ENCODE data around the gene KRT84. TPM values are rescaled to one million over a fixed set of nuclear protein-coding genes. Genes with fewer than 3 reads are reported as not detected.

KRT84 gene
- total RNA-seq, 4 donors from 2014 or later: not detected

GRCh38 chr12:52355176-52355575, 30.3 kb downstream of the KRT84 start:
- no peak for DNase-seq
- H3K9me3 ChIP-seq: no peaks in the 10 kb centered on the region
- H3K36me3 ChIP-seq: no peaks in the 10 kb centered on the region
- H3K27me3 ChIP-seq: no peaks in the 10 kb centered on the region
- no peak overlapping the region for H3K27ac ChIP-seq
- no peak for TF ChIP-seq POLR2A (IDR thresholded peaks at IDR 0.05)
- no peak overlapping the region for H3K4me3 ChIP-seq
- H3K4me1 ChIP-seq: peaks cover 0 to 14% (median 3%) of the 10 kb centered on the region in 4 donors

- Histone ChIP-seq H3K4me1 (peaks cover 0 to 5% (median 3%) of the 10 kb centered on the region in 4 donors), H3K9me3 (no peaks in the 10 kb centered on the region), H3K36me3 (no peaks in the 10 kb centered on the region), H3K27ac (no peak overlapping the region), H3K4me3 (no peak overlapping the region), H3K27me3 (no peaks in the 10 kb centered on the region)
- peak in 1 of 3 donors; percentile 41 for DNase-seq
- TF ChIP-seq POLR2A (IDR thresholded peaks at IDR 0.05): no peak
- no peak for TF ChIP-seq CTCF (IDR thresholded peaks at IDR 0.05)
Measured at GRCh38 chr12:52354200-52354599, 31.3 kb downstream of the KRT84 start.

GRCh38 chr12:52353766-52354165, 31.7 kb downstream of the KRT84 start:
- Histone ChIP-seq H3K9me3 (no peaks in the 10 kb centered on the region), H3K4me1 (peaks cover 0 to 2% (median under 1%) of the 10 kb centered on the region in 4 donors), H3K27ac (no peak overlapping the region), H3K27me3 (no peaks in the 10 kb centered on the region), H3K36me3 (no peaks in the 10 kb centered on the region), H3K4me3 (no peak overlapping the region)
- no peak for TF ChIP-seq POLR2A (IDR thresholded peaks at IDR 0.05)
- DNase-seq: peak in 1 of 3 donors; percentile 24

GRCh38 chr12:52352951-52353350, 32.5 kb downstream of the KRT84 start:
- Histone ChIP-seq H3K27ac (no peak overlapping the region), H3K4me1 (no peaks in the 10 kb centered on the region), H3K36me3 (no peaks in the 10 kb centered on the region), H3K9me3 (no peaks in the 10 kb centered on the region), H3K4me3 (no peak overlapping the region), H3K27me3 (no peaks in the 10 kb centered on the region)
- no peak for DNase-seq
- TF ChIP-seq CTCF (IDR thresholded peaks at IDR 0.05) (no peak), POLR2A (IDR thresholded peaks at IDR 0.05) (no peak)

- Histone ChIP-seq H3K36me3 (no peaks in the 10 kb centered on the region), H3K4me1 (no peaks in the 10 kb centered on the region), H3K4me3 (no peak overlapping the region), H3K9me3 (no peaks in the 10 kb centered on the region), H3K27me3 (no peaks in the 10 kb centered on the region), H3K27ac (no peak overlapping the region)
- peak in 1 of 3 donors; percentile 43 for DNase-seq
- TF ChIP-seq POLR2A (IDR thresholded peaks at IDR 0.05) (no peak), CTCF (IDR thresholded peaks at IDR 0.05) (no peak)
Measured at GRCh38 chr12:52351196-52352059, 34.0 kb downstream of the KRT84 start.

- peak in 1 of 3 donors; percentile 21 for DNase-seq
- Histone ChIP-seq H3K27ac (no peak overlapping the region), H3K27me3 (no peaks in the 10 kb centered on the region), H3K4me3 (no peak overlapping the region), H3K36me3 (no peaks in the 10 kb centered on the region), H3K4me1 (no peaks in the 10 kb centered on the region), H3K9me3 (no peaks in the 10 kb centered on the region)
- TF ChIP-seq CTCF (IDR thresholded peaks at IDR 0.05) (no peak), POLR2A (IDR thresholded peaks at IDR 0.05) (no peak)
Measured at GRCh38 chr12:52350786-52351185, 34.7 kb downstream of the KRT84 start.
